ENCODE measurements around the gene SYTL1. TPM values are rescaled to one million over a fixed set of nuclear protein-coding genes. Genes with fewer than 3 reads are reported as not detected.

The SYTL1 gene
- total and polyA plus RNA-seq, 9 of the 15 experiments (the other 6 are each of a cell fraction or from before 2014, with no cell fraction given): 0.04 to 9.3 (median 1.7) TPM

DNA sequence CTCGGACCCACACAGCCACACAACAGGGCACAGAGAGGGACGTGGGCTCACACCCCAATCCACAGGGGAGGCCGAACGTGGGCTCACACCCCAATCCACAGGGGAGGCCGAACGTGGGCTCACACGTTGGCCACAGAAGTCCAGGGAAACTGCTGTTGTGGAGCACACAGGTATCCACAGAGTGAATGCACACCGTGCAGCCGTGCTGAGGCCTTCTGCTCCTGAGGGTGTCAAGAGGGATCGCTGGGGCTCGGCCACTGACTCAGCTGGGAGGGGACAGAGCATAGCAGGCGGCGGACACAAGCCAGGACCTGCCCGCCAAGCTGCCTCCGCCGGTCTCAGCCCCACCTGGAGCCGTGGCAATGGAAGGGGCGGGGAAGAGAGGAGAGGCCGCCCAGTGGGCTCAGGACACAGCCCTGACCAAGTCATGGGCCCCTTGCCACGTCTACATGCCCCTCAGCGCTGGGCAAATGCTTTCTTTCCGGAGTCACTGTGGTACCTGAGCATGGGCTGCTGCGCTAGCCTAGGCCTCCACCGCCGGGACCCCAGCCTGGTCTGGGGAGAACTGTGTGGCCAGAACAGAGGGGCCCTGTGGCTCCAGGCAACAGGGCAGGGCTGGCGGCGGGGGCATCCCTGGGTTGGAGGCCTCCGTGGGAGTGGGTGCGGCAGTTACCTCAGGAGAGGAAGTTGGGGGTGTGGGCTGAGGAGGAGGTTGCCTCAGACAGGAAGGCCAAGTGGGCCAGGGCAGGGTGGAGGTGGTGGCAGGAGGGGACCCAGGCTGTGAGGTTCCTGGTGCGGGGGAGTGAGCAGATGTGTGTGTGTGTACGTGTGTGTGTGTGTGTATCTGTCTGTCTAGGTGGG is 1.2 kb downstream of the SYTL1 start:
- Histone ChIP-seq H2AFZ (ENCODE audit: low read depth, low read length) (peak overlapping the region; percentile 71), H3K9me3 (replicated peaks; ENCODE audit: control insufficient read depth, insufficient read depth, low read depth, low read length) (no peaks in the 10 kb centered on the region), H3K79me2 (ENCODE audit: control insufficient read depth, insufficient read depth, low read length) (no peaks in the 10 kb centered on the region; the same call in 2 of the 3 replicates), H4K20me1 (replicated peaks; ENCODE audit: control insufficient read depth, insufficient read depth, low read length) (no peaks in the 10 kb centered on the region), H3K4me1 (replicated peaks in 1 of 2; ENCODE audit: control insufficient read depth in 2 of 2, insufficient read depth in 2 of 2, low read length in 2 of 2) (peaks cover 24 to 39% of the 10 kb centered on the region in 2 experiments), H3K27ac (ENCODE audit: extremely low read depth, low read depth, low read length) (peak overlapping the region; percentile 38; the same call in 2 of the 3 replicates), H3K36me3 (ENCODE audit: control insufficient read depth, insufficient read depth, low read length) (no peaks in the 10 kb centered on the region), H3K4me3 (peak overlapping the region; percentile 17; the same call in 1 of the 2 replicates), H3K4me2 (ENCODE audit: insufficient read depth, low read length) (peak overlapping the region; percentile 72), H3K9me1 (ENCODE audit: control insufficient read depth, insufficient read depth, low read length) (no peaks in the 10 kb centered on the region), H3K27me3 (ENCODE audit: control insufficient read depth in 2 of 2, insufficient read depth in 2 of 2, low read length in 2 of 2) (no peaks in the 10 kb centered on the region), H3K9ac (ENCODE audit: insufficient read depth in 1 of 2, low read depth in 2 of 2, low read length in 2 of 2) (peak overlapping the region; percentile 33 to 81; a peak in 3 of 4 replicates)
- intact Hi-C loops (cut with micrococcal nuclease) (no loop called here), in situ Hi-C loops (cut with MboI) (no loop called here)
- CTCF ChIA-PET (ENCODE audit: low intra/inter-chr PET ratio): interaction anchor here (0.7 kb wide), 1 partner anchor 148 kb away, joined by 3 read pairs; no protein-coding TSS in a partner anchor
- FAIRE-seq (peak; percentile 29), ATAC-seq (peak; percentile 73), DNase-seq (ENCODE audit: extremely low read depth in 1 of 4, low spot score in 3 of 4) (peak; percentile 56 to 68 (median 62))
- BruUV-seq (replicated peaks): no TSS peak
- POLR2A ChIA-PET: interaction anchor here (0.7 to 2.0 kb wide), 5 partner anchors 8 to 24 kb away, joined by 3 to 14 read pairs (median 5); partner anchors contain the start of genes MAP3K6 and TMEM222
- 35% methylated on average over 29 of the region's 31 CpGs for WGBS (ENCODE audit: insufficient coverage, low coverage, missing lambda C conversion rate)
- TF ChIP-seq BCL6 (CRISPR knock-in tag; IDR thresholded peaks at IDR 0.05): no peak
- no peak for TF ChIP-seq SRSF3 (IDR thresholded peaks at IDR 0.05; ENCODE audit: insufficient read depth, low read length)
- TF ChIP-seq FOXM1 (IDR thresholded peaks at IDR 0.05; ENCODE audit: low read depth): no peak
- TF ChIP-seq FOXM1 (CRISPR knock-in tag; IDR thresholded peaks at IDR 0.05; ENCODE audit: low read depth): peak; percentile 71; the same call in 1 of the 2 replicates
- TF ChIP-seq, protein P1, sequence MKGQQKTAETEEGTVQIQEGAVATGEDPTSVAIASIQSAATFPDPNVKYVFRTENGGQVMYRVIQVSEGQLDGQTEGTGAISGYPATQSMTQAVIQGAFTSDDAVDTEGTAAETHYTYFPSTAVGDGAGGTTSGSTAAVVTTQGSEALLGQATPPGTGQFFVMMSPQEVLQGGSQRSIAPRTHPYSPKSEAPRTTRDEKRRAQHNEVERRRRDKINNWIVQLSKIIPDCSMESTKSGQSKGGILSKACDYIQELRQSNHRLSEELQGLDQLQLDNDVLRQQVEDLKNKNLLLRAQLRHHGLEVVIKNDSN (CRISPR knock-in tag; IDR thresholded peaks at IDR 0.05): no peak
- no peak for TF ChIP-seq PATZ1 (CRISPR knock-in tag; IDR thresholded peaks at IDR 0.05; ENCODE audit: borderline replicate concordance)
- TF ChIP-seq ATF1 (CRISPR knock-in tag; IDR thresholded peaks at IDR 0.05): no peak
- peak; percentile 33; the same call in 1 of the 2 replicates for TF ChIP-seq ATF1 (tag; IDR thresholded peaks at IDR 0.05)
- TF ChIP-seq CBX3 (IDR thresholded peaks at IDR 0.05; ENCODE audit: borderline replicate concordance in 1 of 2, low read length in 2 of 2): no peak; a peak in 1 of 3 replicates
- TF ChIP-seq U2AF2 (optimal IDR thresholded peaks at IDR 0.05; ENCODE audit: low read depth, low read length): no peak
- TF ChIP-seq ZNF431 (CRISPR knock-in tag; IDR thresholded peaks at IDR 0.05): peak; percentile 57; the same call in 1 of the 2 replicates
- TF ChIP-seq ZNF586 (CRISPR knock-in tag; conservative IDR thresholded peaks at IDR 0.05): no peak
- TF ChIP-seq DNMT1 (IDR thresholded peaks at IDR 0.05): no peak
- TF ChIP-seq E2F3 (CRISPR knock-in tag; IDR thresholded peaks at IDR 0.05): 0 out of 2 replicates have a peak, but pooled peaks have one; percentile 0
- TF ChIP-seq XRCC5 (IDR thresholded peaks at IDR 0.05; ENCODE audit: low read depth, low read length): no peak
- TF ChIP-seq, protein P2, sequence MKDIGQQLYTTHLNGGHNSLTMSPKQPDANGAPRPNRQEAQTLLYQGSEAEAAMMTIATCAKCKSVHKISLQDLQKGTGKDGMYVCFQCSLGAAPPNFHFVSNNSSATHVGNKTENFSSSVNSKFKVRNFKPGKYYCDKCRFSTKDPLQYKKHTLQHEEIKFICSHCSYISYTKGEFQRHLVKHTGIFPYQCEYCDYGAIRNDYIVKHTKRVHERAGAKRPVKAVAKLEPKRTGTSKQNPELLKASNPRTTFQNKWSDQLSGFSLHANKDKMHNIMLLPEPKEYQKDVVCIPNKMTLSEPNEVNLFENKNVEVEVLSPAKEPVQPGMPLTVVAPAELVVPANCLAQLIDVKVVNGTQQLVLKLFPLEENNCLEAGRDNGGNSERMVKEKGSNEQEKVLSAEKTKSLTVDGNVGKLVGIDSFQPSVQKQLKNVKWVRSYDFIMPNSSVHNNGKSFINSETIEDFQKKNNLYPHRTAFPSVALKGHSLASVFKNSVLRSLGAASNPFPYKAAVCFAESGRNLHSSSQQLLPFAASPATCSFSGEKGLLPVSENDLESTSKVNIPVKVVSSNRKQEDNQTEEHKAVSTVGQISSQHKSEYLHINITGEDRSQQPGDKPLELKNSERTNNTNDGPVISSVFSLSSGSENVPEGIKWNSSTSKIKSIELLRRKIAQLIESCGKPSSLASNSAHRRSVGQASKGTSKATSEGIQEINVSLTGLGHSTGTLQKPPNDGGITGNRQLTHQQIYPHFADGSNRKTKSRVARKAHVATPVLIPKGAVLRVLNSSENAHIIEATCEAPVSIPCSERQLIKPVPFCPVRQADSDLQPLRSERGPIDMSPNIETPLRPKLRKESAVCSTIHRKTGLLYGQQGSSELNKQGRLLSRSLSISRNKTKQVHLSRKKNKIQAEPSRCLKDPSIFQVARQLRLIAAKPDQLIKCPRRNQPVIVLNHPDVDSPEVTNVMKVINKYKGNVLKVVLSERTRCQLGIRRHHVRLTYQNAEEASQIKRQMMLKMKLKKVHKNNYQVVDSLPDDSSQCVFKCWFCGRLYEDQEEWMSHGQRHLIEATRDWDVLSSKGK (CRISPR knock-in tag; IDR thresholded peaks at IDR 0.05): no peak

All from K562 (cell line).